ENCODE measurements around the gene LPIN3.

The LPIN3 gene

DNA sequence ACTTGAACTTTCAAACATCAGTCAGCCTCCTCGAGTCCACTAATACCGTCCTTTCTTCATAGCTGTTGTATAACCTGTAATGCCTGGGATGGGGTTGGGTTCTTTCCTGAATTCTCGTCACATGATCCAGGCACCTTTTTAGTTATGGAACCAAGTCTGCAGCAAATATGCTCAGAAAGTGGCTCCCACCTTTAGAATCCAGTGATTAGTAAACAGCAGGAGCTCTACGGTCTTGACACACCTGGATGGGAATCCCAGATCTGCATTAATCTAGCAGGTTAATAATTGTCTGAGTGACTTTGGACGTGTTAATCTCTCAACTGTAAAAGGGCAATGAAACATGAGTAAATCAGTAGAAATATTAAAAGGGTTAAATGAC is 22.4 kb upstream of the LPIN3 start:
- TF ChIP-seq, protein P1, sequence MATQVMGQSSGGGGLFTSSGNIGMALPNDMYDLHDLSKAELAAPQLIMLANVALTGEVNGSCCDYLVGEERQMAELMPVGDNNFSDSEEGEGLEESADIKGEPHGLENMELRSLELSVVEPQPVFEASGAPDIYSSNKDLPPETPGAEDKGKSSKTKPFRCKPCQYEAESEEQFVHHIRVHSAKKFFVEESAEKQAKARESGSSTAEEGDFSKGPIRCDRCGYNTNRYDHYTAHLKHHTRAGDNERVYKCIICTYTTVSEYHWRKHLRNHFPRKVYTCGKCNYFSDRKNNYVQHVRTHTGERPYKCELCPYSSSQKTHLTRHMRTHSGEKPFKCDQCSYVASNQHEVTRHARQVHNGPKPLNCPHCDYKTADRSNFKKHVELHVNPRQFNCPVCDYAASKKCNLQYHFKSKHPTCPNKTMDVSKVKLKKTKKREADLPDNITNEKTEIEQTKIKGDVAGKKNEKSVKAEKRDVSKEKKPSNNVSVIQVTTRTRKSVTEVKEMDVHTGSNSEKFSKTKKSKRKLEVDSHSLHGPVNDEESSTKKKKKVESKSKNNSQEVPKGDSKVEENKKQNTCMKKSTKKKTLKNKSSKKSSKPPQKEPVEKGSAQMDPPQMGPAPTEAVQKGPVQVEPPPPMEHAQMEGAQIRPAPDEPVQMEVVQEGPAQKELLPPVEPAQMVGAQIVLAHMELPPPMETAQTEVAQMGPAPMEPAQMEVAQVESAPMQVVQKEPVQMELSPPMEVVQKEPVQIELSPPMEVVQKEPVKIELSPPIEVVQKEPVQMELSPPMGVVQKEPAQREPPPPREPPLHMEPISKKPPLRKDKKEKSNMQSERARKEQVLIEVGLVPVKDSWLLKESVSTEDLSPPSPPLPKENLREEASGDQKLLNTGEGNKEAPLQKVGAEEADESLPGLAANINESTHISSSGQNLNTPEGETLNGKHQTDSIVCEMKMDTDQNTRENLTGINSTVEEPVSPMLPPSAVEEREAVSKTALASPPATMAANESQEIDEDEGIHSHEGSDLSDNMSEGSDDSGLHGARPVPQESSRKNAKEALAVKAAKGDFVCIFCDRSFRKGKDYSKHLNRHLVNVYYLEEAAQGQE (IDR thresholded peaks at IDR 0.05; ENCODE audit: insufficient read depth in 1 of 2, low read depth in 2 of 2, low read length in 2 of 2): no peak
- no peak for TF ChIP-seq TAF1 (IDR thresholded peaks at IDR 0.05; ENCODE audit: borderline replicate concordance, insufficient read depth, low read length)
- TF ChIP-seq SIN3A (IDR thresholded peaks at IDR 0.05; ENCODE audit: borderline replicate concordance, insufficient read depth, low read length): no peak
- TF ChIP-seq FOXP2 (optimal IDR thresholded peaks at IDR 0.05; ENCODE audit: borderline replicate concordance, extremely low read depth, extremely low read length, insufficient read depth): no peak
- TF ChIP-seq POLR2AphosphoS5 (IDR thresholded peaks at IDR 0.05; ENCODE audit: low read depth, low read length): no peak

DNA sequence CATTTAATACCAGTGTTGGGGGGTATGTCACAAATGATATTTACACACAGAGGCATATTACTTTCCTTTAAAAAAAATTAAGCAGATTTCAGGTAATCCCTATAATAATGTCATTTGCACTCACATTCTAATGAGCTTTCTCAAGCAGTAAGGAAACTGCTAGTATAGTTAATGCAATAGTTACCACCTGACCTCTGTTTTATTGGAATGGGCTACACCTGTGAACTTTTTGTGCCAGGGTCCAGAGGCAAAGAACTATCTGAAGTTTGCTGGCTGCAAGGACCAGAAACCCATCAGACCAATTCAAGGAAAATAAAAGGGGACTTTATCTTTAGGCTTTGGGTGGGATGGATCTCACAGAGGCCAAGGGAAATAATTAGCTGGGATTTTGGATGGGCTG is 20.2 kb upstream of the LPIN3 start:
- no peak for TF ChIP-seq FOXP2 (optimal IDR thresholded peaks at IDR 0.05; ENCODE audit: borderline replicate concordance, extremely low read depth, extremely low read length, insufficient read depth)
- TF ChIP-seq TAF1 (IDR thresholded peaks at IDR 0.05; ENCODE audit: borderline replicate concordance, insufficient read depth, low read length): no peak
- TF ChIP-seq, protein P1 (IDR thresholded peaks at IDR 0.05; ENCODE audit: insufficient read depth in 1 of 2, low read depth in 2 of 2, low read length in 2 of 2): no peak
- no peak for TF ChIP-seq SIN3A (IDR thresholded peaks at IDR 0.05; ENCODE audit: borderline replicate concordance, insufficient read depth, low read length)
- TF ChIP-seq POLR2AphosphoS5 (IDR thresholded peaks at IDR 0.05; ENCODE audit: low read depth, low read length): no peak

DNA sequence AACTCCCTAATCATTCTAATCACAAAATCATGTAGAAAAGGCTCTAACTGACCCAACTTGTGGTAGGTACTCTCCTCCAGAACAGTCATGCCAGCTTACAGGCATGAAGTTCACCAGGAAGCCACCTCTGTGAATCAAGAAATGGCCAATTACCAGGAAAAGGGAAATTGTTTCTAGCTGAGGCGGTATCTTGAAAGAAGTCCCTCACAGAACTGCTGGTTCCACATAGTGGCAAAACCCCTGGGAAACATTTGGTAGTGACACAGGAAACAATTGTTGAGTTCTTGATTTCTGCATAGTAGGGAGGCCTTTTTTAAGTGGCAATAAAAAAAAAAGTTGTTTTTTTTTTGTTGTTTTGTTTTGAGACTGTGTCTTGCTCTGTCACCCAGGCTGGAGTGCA is 19.6 kb upstream of the LPIN3 start:
- TF ChIP-seq SIN3A (IDR thresholded peaks at IDR 0.05; ENCODE audit: borderline replicate concordance, insufficient read depth, low read length) (no peak), FOXP2 (optimal IDR thresholded peaks at IDR 0.05; ENCODE audit: borderline replicate concordance, extremely low read depth, extremely low read length, insufficient read depth) (no peak), TAF1 (IDR thresholded peaks at IDR 0.05; ENCODE audit: borderline replicate concordance, insufficient read depth, low read length) (no peak), POLR2AphosphoS5 (IDR thresholded peaks at IDR 0.05; ENCODE audit: low read depth, low read length) (no peak)
- TF ChIP-seq, protein P1 (IDR thresholded peaks at IDR 0.05; ENCODE audit: insufficient read depth in 1 of 2, low read depth in 2 of 2, low read length in 2 of 2): no peak

DNA sequence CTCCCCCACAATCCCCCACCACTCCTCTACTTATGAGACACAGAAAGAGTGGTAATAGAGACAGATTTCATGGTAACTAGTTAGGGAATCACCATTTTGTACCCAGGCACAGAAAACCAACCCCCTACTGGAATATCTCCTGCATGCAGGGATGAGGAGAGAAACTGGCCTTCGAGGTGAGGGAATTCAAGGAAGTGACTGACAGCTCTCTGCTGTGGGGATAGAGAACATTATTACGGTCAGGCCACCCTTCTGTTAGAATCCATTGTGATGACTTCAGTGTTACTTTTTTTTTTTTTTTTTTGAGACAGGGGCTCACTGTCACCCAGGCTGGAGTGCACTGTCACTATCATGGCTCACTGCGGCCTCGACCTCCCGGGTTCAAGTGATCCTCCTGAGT is 13.4 kb upstream of the LPIN3 start:
- TF ChIP-seq TAF1 (IDR thresholded peaks at IDR 0.05; ENCODE audit: borderline replicate concordance, insufficient read depth, low read length): no peak
- no peak for TF ChIP-seq SIN3A (IDR thresholded peaks at IDR 0.05; ENCODE audit: borderline replicate concordance, insufficient read depth, low read length)
- no peak for TF ChIP-seq FOXP2 (optimal IDR thresholded peaks at IDR 0.05; ENCODE audit: borderline replicate concordance, extremely low read depth, extremely low read length, insufficient read depth)
- TF ChIP-seq, protein P1 (IDR thresholded peaks at IDR 0.05; ENCODE audit: insufficient read depth in 1 of 2, low read depth in 2 of 2, low read length in 2 of 2): no peak

Data from PFSK-1 (cell line).